Activated naive CD8-positive, alpha-beta T cell treated with anti-CD3 and anti-CD28 coated beads for 36 hours (primary cell): ENCODE results near the gene MINK1. TPM values are rescaled to one million over a fixed set of nuclear protein-coding genes. Genes with fewer than 3 reads are reported as not detected.
"Not testable (repeated sequence)": the region's sequence is repeated elsewhere in the genome, so short reads cannot be mapped to it uniquely, and the experiment has no call there.

Experiments used
- DNase-seq: peaks from one replicate; pipeline ENCODE4 v3.0.0; 2021
- H3K27ac Mint-ChIP-seq: one replicate; pipeline ENCODE4 v1.8.0; 2022; ENCODE audit warnings: mild to moderate bottlenecking, moderate library complexity, mixed read lengths
- H3K27me3 Mint-ChIP-seq: one replicate; pipeline ENCODE4 v1.8.0; 2022; ENCODE audit warnings: mild to moderate bottlenecking, mixed read lengths
- H3K36me3 Mint-ChIP-seq: one replicate; pipeline ENCODE4 v1.8.0; 2021; ENCODE audit warnings: mild to moderate bottlenecking, mixed read lengths
- H3K4me1 Mint-ChIP-seq: one replicate; pipeline ENCODE4 v1.8.0; 2021; ENCODE audit warnings: mixed read lengths
- H3K4me3 Mint-ChIP-seq: one replicate; pipeline ENCODE4 v1.8.0; 2022; ENCODE audit warnings: mild to moderate bottlenecking, moderate library complexity, mixed read lengths
- H3K9me3 Mint-ChIP-seq: one replicate; pipeline ENCODE4 v1.8.0; 2022; ENCODE audit warnings: mixed read lengths
- total RNA-seq, 2 experiments: library from RNA; stranded (reverse); gene quantifications; one replicate each; pipeline ENCODE4 v1.2.3, GENCODE V29; 2021

Gene MINK1
- total RNA-seq, 2 experiments from 2014 or later, result 34.7 to 37.7 TPM

DNA sequence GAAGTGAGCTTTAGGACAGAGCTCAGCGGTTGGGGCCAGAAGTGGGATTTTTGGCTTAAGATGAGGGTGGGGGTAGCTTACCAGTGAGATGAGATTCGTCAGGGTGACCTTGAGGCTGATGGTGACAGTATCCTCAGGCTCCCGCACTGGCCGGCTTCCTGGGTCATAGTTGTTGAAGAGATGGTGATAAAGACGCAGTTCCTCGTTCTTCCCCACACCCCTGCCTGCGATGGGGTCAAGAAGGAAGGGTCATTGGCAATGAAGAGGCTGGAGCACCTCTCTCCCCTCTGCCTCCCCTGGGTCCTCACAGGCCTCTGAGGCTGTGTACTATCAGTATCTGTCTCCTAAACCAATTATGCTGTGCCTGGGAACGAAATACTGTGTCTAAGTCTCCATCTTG is 69.4 kb downstream of the MINK1 start:
- H3K36me3 Mint-ChIP-seq, result peaks cover 10% of the 10 kb centered on the region
- H3K9me3 Mint-ChIP-seq, result no peaks in the 10 kb centered on the region
- peaks cover 33% of the 10 kb centered on the region for H3K4me1 Mint-ChIP-seq
- no peak overlapping the region for H3K4me3 Mint-ChIP-seq
- peak overlapping the region; percentile 52 for H3K27ac Mint-ChIP-seq
- no peak for DNase-seq
- no peaks in the 10 kb centered on the region for H3K27me3 Mint-ChIP-seq

DNA sequence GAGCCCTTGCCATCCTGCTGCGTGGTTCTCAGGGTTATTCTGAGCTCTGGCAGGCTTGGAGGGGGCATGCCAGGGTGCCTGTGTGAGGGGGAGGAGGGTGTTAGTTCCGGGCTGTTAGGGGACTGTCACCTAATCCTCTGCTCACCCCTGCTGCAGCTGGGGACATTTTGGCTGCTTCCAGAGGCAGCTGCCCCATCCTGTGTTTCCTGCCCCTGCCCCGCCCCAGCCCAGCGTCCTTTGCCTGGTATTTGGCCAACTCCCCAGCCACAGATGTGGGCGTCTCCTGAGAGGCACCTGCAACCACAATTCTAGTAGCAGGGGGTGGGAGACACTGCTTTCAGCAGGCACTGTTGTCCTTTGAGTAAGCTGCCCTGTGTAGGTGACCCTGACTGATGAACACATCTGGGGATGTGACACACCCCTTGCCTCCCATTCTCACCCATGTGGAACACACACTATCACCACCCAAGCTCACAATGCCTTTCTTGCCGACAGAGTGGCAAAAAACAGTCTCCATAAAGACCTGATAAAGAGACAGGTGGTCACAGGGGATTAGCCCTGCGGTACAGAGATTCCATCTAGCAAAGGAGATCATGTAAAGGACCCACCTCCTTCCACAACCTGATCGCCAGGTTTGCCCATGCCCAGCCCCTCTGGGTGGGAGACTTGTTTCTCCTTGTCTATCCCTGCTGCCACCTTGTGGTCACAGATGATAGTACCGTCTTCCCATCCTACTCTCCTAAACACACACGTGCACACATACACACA is 70.1 kb downstream of the MINK1 start, which contains the start of gene CHRNE:
Gene CHRNE (minus strand): TSS at position 48 of the 768 bp plus-strand sequence. CDS start 35 bp downstream, at position 13.
- H3K27ac Mint-ChIP-seq, result peak within 1 kb of the TSS; percentile 52

DNA sequence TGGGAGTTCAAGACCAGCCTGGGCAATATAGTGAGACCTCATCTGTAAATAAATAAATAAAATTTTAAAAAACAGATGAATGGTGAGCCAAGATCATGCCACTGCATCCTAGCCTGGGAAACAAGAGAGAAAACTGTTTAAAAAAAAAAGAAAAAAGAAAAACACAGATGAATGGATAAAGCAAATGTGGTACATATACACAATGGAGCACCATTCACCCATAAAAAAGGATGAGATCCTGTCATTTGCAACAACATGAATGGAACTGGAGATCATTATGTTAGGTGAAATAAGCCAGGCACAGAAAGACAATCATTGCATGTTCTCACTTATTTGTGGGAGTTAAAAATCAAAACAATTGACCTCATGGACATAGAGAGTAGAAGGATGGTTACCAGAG is 73.5 kb downstream of the MINK1 start:
- not testable (repeated sequence) for H3K4me3 Mint-ChIP-seq, H3K36me3 Mint-ChIP-seq, H3K9me3 Mint-ChIP-seq, H3K27me3 Mint-ChIP-seq, H3K27ac Mint-ChIP-seq, DNase-seq
- H3K4me1 Mint-ChIP-seq, result peaks cover 23% of the 10 kb centered on the region

More for the DNA sequence above, 70.1 kb downstream of the MINK1 start, which contains the start of gene CHRNE:
- Mint-ChIP-seq H3K27me3 (no peaks in the 10 kb centered on the region), H3K4me1 (peaks cover 35% of the 10 kb centered on the region), H3K36me3 (peaks cover 10% of the 10 kb centered on the region), H3K4me3 (peak within 1 kb of the TSS; percentile 16), H3K9me3 (no peaks in the 10 kb centered on the region)
- DNase-seq, result peak; percentile 71

DNA sequence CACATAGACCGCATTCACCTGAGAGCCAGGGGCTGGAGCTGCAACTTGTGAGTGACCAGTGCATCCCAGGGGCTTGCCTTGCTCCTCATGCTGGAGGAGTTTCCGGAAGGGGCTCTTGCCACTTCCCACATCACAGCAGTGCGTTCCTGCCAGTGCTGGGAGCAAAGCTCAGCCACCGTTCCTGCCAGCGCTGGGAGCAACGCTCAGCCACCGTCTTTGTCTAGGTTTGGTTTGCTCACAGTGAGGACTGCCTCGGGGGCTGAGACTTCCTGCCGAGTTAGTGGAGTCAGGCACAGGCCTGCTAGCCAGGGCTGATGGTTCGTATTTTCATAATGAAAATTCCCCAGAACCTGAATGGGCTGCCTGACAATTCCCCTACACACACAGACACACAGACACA is 75.2 kb downstream of the MINK1 start:
- no peaks in the 10 kb centered on the region for H3K27me3 Mint-ChIP-seq

DNA sequence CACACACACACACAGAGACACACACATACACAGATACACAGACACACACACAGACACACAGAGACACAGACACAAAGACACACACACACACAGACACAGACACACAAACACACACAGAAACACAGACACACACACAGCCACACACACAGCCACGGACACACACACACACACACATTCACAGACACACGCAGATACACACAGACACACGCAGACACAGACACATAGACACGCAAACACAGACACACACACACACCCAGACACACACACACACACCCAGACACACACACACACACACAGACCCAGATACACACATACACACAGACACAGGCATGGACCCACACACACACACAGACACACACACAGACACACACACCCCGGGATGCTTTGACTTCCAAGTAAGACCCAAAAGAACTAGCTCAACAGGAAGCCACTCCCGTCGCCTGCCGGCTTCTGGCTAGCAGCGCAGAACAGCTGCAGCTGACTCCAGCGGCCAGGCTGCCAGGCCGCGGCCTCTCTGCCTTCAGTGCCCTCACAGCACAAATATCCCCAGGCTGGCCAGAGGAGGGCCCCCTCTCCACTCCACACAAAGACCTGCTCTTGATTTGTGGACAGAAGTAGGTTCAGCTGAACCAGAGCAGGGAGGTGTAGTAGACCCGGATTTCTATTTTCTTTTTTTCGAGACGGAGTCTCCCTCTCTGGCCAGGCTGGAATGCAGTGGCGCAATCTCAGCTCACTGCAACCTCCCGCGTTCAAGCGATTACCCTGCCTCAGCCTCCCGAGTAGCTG is 75.8 kb downstream of the MINK1 start:
- Mint-ChIP-seq H3K27me3 (no peaks in the 10 kb centered on the region), H3K4me3 (no peak overlapping the region), H3K4me1 (peaks cover 6% of the 10 kb centered on the region), H3K36me3 (no peaks in the 10 kb centered on the region), H3K27ac (no peak overlapping the region), H3K9me3 (no peaks in the 10 kb centered on the region)
- DNase-seq, result peak; percentile 77

More for the DNA sequence above, 75.2 kb downstream of the MINK1 start:
- H3K4me3 Mint-ChIP-seq, result no peak overlapping the region
- DNase-seq, result no peak
- no peaks in the 10 kb centered on the region for H3K36me3 Mint-ChIP-seq
- no peak overlapping the region for H3K27ac Mint-ChIP-seq
- H3K9me3 Mint-ChIP-seq, result no peaks in the 10 kb centered on the region
- H3K4me1 Mint-ChIP-seq, result peaks cover 10% of the 10 kb centered on the region

DNA sequence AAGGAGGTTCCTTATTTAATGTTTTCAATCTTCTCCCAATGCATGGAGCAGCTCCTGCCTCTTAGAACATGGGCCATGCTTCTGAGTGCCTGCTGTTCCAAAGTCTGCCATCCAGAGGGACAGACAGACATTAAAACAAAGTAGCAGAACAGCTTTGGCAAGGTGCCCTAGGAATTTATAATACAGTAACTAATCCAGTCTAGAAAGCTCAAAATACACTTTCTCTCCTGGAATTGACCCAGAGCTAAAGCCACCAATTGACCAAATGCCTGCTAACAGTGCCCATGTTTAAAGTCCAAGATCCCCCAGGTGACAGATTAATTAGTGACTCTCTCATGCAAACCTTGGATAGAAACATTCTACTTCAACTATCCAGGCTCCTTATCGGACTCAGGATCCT is 80.9 kb downstream of the MINK1 start:
- no peak overlapping the region for H3K4me3 Mint-ChIP-seq
- no peaks in the 10 kb centered on the region for H3K36me3 Mint-ChIP-seq
- no peaks in the 10 kb centered on the region for H3K27me3 Mint-ChIP-seq
- no peaks in the 10 kb centered on the region for H3K4me1 Mint-ChIP-seq
- no peak for DNase-seq
- no peaks in the 10 kb centered on the region for H3K9me3 Mint-ChIP-seq
- no peak overlapping the region for H3K27ac Mint-ChIP-seq

DNA sequence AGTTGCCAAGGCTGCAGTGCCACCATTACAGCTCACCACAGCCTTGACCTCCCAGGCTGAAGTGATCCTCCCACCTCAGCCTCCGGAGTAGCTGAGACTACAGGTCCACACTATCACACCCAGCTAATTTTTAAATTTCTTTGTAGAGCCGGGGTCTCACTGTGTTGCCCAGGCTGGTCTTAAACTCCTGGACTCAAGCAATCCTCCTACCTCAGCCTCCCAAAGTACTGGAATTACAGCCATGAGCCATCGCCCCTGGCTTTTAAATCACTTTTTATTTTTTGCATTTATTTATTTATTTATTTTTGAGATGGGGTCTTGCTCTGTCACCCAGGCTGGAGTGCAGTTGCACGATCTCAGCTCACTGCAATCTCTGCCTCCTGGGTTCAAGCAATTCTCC is 81.4 kb downstream of the MINK1 start:
- not testable (repeated sequence) for H3K4me3 Mint-ChIP-seq

DNA sequence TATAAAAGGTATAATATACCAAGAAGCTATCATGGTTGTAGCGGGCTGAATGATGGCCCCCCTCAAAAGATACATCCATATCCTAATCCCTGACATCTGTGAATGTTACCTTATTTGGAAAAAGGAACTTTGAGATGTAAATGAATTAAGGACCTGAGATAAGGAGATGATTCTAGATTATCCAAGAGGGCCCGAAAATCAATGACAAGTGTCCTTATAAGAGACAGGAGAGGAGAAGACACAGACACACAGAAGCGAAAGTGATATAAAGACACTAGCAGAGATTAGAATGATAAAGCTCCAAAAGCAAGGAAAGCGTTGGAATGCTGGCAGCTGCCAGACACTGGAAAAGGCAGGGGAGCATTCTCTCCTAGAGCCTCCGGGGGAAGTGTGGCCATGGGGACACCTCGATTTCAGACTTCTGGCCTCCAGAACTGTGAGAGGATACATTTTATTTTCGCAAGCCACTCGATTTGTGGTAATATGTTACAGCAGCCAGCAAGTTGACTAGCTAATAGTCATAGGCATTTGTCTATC is 86.4 kb downstream of the MINK1 start:
- no peak overlapping the region for H3K4me3 Mint-ChIP-seq
- no peaks in the 10 kb centered on the region for H3K27me3 Mint-ChIP-seq
- no peak overlapping the region for H3K27ac Mint-ChIP-seq
- no peaks in the 10 kb centered on the region for H3K4me1 Mint-ChIP-seq
- peaks cover 2% of the 10 kb centered on the region for H3K36me3 Mint-ChIP-seq
- no peak for DNase-seq
- H3K9me3 Mint-ChIP-seq, result no peaks in the 10 kb centered on the region

More for the DNA sequence above, 81.4 kb downstream of the MINK1 start:
- H3K27me3 Mint-ChIP-seq, H3K27ac Mint-ChIP-seq, H3K36me3 Mint-ChIP-seq, DNase-seq, H3K4me1 Mint-ChIP-seq, H3K9me3 Mint-ChIP-seq: not testable (repeated sequence)

DNA sequence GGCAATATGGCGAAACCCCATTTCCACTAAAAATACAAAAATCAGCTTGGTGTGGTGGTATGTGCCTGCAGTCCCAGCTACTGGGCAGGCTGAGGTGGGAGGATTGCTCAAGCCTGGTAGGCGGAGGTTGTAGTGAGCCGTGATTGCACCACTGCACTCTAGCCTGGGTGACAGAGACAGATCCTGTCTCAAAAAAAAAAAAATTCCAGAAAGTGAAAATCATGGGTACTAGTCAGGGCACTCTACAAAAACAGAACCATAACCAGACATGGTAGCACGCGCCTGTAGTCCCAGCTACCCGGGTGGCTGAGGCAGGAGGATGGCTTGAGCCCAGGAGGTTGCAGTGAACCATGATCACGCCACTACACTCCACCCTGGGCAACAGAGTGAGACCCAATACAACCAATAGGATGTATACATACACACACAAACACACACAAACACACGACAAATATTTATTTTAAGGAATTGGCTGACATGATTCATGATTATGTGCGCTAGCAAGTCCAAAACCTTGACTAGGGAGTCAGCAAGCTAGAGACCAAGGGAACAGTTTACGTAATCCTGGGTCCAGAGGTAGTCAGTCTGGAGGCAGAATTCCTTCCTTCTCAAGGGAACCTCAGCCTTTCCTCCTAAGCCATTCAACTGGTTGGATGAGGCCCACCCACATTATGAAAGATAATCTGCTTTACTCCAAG is 87.4 kb downstream of the MINK1 start:
- Mint-ChIP-seq H3K4me1 (no peaks in the 10 kb centered on the region), H3K27ac (no peak overlapping the region), H3K36me3 (peaks cover 2% of the 10 kb centered on the region), H3K4me3 (no peak overlapping the region), H3K27me3 (no peaks in the 10 kb centered on the region), H3K9me3 (no peaks in the 10 kb centered on the region)
- DNase-seq, result no peak

DNA sequence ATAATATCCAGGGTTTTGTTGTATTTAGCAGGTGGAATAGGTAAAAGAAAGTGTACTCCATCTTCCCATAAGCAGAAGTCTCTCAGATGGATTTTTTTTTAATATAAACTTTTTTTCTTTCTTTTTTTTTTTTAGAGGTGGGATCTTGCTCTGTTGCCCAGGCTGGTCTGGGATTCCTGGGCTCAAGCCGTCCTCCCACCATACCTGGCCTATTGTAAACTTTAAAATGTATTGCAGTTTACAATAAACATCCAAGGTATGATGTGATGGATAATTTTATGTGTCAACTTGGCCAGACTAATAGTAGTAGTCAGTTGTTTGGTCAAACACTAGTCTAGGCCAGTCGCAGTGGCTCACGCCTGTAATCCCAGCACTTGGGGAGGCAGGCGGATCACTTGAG is 88.2 kb downstream of the MINK1 start:
- no peaks in the 10 kb centered on the region for H3K9me3 Mint-ChIP-seq
- no peaks in the 10 kb centered on the region for H3K4me1 Mint-ChIP-seq
- no peaks in the 10 kb centered on the region for H3K27me3 Mint-ChIP-seq
- H3K36me3 Mint-ChIP-seq, result peaks cover 2% of the 10 kb centered on the region
- H3K4me3 Mint-ChIP-seq, result no peak overlapping the region
- H3K27ac Mint-ChIP-seq, result no peak overlapping the region
- no peak for DNase-seq

DNA sequence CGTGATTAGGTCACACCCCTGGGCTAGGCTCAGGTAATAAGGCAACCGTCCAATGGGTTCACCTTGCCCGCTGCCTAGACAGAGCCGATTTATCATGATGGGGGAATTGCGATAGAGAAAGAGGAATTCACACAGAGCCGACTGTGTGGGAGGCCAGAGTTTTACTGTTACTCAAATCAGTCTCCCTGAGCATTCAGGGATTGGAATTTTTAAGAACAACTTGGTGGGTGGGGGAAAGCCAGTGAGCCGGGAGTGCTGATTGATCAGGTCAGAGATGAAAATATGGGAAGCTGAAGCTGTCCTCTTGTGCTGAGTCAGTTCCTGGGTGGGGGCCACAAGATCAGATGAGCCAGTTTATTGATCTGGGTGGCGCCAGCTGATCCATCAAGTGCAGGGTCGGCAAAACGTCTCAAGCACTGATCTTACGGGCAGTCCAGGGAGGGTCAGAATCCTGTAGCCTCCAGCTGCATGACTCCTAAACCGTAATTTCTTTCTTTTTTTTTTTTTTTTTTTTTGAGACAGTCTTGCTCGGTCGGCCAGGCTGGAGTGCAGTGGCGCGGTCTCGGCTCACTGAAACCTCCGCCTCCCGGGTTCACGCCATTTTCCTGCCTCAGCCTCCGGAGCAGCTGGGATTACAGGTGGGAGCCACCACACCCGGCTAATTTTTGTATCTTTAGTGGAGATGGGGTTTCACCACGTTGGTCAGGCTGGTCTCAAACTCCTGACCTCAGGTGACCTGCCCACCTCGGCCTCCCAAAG is 93.6 kb downstream of the MINK1 start:
- not testable (repeated sequence) for H3K27me3 Mint-ChIP-seq, H3K27ac Mint-ChIP-seq, H3K4me1 Mint-ChIP-seq, H3K9me3 Mint-ChIP-seq, H3K4me3 Mint-ChIP-seq, H3K36me3 Mint-ChIP-seq, DNase-seq

DNA sequence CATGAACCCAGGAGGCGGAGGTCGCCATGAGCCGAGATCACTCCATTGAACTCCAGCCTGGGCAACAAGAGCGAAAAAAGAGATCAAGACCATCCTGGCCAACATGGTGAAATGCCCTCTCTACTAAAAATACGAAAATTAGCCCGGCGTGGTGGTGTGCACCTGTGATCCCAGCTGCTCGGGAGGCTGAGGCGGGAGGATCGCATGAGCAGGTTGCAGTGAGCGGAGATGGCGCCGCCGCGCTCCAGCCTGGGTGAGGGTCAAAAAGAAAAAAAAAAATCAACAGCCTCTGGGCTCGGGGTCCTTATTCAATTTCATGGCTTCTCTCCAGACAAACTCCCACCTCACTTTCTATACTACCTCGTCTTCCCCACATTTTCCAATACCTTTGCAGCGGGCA is 95.7 kb downstream of the MINK1 start:
- H3K27me3 Mint-ChIP-seq, result peaks cover 6% of the 10 kb centered on the region
- peaks cover 13% of the 10 kb centered on the region for H3K36me3 Mint-ChIP-seq
- H3K4me1 Mint-ChIP-seq, result peaks cover 7% of the 10 kb centered on the region
- no peak overlapping the region for H3K27ac Mint-ChIP-seq
- H3K9me3 Mint-ChIP-seq, result no peaks in the 10 kb centered on the region
- no peak for DNase-seq
- no peak overlapping the region for H3K4me3 Mint-ChIP-seq

DNA sequence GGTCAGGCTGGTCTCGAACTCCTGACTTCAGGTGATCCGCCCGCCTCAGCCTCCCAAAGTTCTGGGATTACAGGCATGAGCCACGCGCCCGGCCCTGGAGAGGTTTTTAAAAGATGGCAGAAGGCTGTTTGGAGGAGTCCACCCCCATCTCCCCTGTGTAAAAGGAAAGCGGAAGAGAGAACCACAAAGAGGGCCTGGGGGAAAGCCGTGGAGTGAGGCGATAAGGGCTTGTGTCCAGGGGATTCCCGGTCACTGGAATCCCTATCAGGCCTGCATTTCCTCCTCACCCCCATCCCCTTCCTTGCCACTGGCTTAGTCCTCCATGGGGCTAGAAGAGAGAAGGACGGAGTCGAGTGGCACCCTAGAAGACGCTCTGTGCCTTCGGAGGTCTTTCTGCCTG is 98.8 kb downstream of the MINK1 start, which contains the start of gene GP1BA:
Gene GP1BA (plus strand): TSS at position 315 of the 400 bp plus-strand sequence. CDS start 328 bp downstream, outside the sequence.
- H3K4me3 Mint-ChIP-seq, result no peak within 1 kb of the TSS
- H3K27me3 Mint-ChIP-seq, result peaks cover 10% of the 10 kb centered on the region
- no peak for DNase-seq
- H3K27ac Mint-ChIP-seq, result peak within 1 kb of the TSS; percentile 23
- peaks cover 22% of the 10 kb centered on the region for H3K4me1 Mint-ChIP-seq
- H3K9me3 Mint-ChIP-seq, result no peaks in the 10 kb centered on the region
- peaks cover 10% of the 10 kb centered on the region for H3K36me3 Mint-ChIP-seq

DNA sequence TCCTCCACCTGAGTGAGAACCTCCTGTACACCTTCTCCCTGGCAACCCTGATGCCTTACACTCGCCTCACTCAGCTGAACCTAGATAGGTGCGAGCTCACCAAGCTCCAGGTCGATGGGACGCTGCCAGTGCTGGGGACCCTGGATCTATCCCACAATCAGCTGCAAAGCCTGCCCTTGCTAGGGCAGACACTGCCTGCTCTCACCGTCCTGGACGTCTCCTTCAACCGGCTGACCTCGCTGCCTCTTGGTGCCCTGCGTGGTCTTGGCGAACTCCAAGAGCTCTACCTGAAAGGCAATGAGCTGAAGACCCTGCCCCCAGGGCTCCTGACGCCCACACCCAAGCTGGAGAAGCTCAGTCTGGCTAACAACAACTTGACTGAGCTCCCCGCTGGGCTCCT is 99.6 kb downstream of the MINK1 start:
- H3K27me3 Mint-ChIP-seq, result peaks cover 10% of the 10 kb centered on the region
- no peak for DNase-seq
- no peak overlapping the region for H3K4me3 Mint-ChIP-seq
- peak overlapping the region; percentile 23 for H3K27ac Mint-ChIP-seq
- H3K9me3 Mint-ChIP-seq, result no peaks in the 10 kb centered on the region
- H3K4me1 Mint-ChIP-seq, result peaks cover 22% of the 10 kb centered on the region
- H3K36me3 Mint-ChIP-seq, result peaks cover 10% of the 10 kb centered on the region
